ENCODE results near the gene LRRC32.

The LRRC32 gene

GRCh38 chr11:76626921-76627401 lies 43.6 kb downstream of the LRRC32 start:
- peak; percentile 79 to 94 for DNase-seq

- DNase-seq, result no peak
Measured at GRCh38 chr11:76626266-76626665, 44.3 kb downstream of the LRRC32 start.

GRCh38 chr11:76625472-76626186 lies 44.9 kb downstream of the LRRC32 start:
- DNase-seq, result no peak

GRCh38 chr11:76624500-76625379 lies 45.8 kb downstream of the LRRC32 start:
- no peak for DNase-seq

- no peak for DNase-seq
Measured at GRCh38 chr11:76623884-76624419, 46.6 kb downstream of the LRRC32 start.

GRCh38 chr11:76623171-76623883 lies 47.2 kb downstream of the LRRC32 start:
- DNase-seq, result no peak

GRCh38 chr11:76622493-76623094 lies 48.0 kb downstream of the LRRC32 start:
- DNase-seq, result no peak

GRCh38 chr11:76621868-76622267 lies 48.7 kb downstream of the LRRC32 start:
- no peak for DNase-seq

- no peak for DNase-seq
Measured at GRCh38 chr11:76621466-76621865, 49.1 kb downstream of the LRRC32 start.

GRCh38 chr11:76620489-76620888 lies 50.1 kb downstream of the LRRC32 start:
- DNase-seq, result no peak

- peak in 1 of 2 donors; percentile 53 for DNase-seq
Measured at GRCh38 chr11:76619801-76620200, 50.7 kb downstream of the LRRC32 start.

- no peak for DNase-seq
Measured at GRCh38 chr11:76617553-76618265, 52.8 kb downstream of the LRRC32 start.

- no peak for DNase-seq
Measured at GRCh38 chr11:76616676-76617552, 53.6 kb downstream of the LRRC32 start.

- DNase-seq, result no peak
Measured at GRCh38 chr11:76615950-76616349, 54.6 kb downstream of the LRRC32 start.

- no peak for DNase-seq
Measured at GRCh38 chr11:76614471-76615179, 55.9 kb downstream of the LRRC32 start.

- DNase-seq, result no peak
Measured at GRCh38 chr11:76613901-76614300, 56.6 kb downstream of the LRRC32 start.

GRCh38 chr11:76612226-76612625 lies 58.3 kb downstream of the LRRC32 start:
- no peak for DNase-seq

GRCh38 chr11:76610871-76611475 lies 59.6 kb downstream of the LRRC32 start:
- peak in 1 of 2 donors; percentile 33 for DNase-seq

- no peak for DNase-seq
Measured at GRCh38 chr11:76610371-76610770, 60.2 kb downstream of the LRRC32 start.
